Epidermal melanocyte (primary cell): ENCODE measurements around the gene NNT.
"Not testable (repeated sequence)": the region's sequence is repeated elsewhere in the genome, so short reads cannot be mapped to it uniquely, and the experiment has no call there.

Experiments
- DNase-seq: peaks from one replicate; pipeline ENCODE4 v3.0.0; 2011; ENCODE audit warnings: low spot score; ENCODE audit not compliant: insufficient read length

The NNT gene

DNA sequence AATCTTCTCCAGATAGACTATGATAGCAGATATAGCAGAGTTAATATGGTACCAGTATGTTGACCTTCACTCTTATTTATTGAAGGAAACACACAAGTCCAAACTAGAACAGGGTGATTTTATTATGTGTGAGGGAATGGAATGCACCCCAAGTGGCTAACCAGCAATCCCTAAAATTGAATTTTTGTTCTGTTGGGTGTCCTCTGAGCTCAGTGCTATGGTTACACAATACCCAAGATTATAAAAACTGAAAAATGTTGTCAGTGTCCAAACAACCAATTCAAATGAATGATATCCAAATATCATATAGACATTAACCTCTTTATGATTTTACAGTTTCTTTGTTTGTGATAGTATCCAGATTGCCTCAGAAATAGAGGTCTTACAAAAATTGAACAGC, 60.9 kb downstream of the NNT start:
- DNase-seq = no peak

DNA sequence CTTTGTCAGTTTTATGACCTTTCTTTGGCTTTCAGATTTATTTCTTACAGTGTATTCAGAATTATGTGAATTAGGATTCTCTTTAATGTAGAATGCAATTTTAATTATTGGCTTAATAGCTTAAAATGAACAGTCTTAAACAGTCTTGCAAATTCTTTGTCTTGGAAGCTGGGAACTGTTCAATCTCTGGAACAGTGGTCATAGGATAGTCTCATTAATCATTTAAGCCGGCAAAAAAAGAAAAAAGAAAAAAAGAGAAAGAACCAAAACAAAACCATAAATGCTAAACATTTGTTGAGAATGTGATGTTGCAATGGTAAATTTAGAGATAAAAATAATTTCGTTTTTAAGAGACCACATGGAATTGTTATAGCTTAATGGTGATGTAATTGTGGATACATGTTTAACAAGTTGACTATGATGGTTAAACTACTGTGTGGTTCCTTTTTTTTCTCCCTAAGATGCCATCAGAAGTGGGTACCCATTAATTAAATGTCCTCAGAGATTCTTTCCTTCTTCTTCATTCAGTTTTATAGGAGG, 61.6 kb downstream of the NNT start:
- no peak for DNase-seq

DNA sequence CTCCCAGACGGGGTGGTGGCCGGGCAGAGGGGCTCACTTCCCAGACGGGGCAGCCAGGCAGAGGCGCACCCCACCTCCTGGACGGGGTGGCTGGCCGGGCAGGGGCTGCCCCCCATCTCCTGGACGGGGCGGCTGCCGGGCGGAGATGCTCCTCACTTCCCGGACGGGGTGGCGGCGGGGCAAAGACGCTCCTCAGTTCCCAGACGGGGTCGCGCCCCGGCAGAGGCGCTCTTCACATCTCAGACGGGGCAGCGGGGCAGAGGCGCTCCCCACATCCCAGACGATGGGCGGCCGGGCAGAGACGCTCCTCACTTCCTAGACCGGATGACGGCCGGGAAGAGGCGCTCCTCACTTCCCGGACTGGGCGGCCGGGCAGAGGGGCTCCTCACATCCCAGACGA, 62.8 kb downstream of the NNT start:
- not testable (repeated sequence) for DNase-seq

DNA sequence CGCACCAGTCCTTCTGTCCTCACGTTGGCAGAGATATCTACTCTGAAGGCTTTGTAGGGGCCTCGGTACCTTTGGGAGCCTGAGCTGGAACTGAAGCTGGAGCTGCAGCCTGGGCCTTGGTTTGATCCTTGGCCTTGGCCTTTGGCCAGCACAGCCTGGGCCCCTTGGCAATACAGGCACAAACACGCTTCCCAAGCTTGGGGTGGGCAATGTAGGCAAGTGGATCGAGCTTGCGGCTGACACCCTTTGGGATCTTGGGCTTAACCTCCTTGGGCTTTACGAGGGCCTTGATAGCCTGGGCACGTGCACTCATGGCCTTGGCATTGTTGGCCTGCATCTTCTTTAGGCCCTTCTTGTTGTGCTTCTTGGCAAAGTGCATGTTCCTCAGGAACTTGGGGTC, 63.7 kb downstream of the NNT start:
- not testable (repeated sequence) for DNase-seq

DNA sequence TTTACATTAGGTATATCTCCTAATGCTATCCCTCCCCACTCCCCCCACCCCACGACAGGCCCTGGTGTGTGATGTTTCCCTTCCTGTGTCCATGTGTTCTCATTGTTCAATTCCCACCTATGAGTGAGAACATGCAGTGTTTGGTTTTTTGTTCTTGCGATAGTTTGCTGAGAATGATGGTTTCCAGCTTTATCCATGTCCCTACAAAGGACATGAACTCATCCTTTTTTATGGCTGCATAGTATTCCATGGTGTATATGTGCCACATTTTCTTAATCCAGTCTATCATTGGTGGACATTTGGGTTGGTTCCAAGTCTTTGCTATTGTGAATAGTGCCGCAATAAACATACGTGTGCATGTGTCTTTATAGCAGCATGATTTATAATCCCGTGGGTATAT, 64.4 kb downstream of the NNT start:
- not testable (repeated sequence) for DNase-seq

DNA sequence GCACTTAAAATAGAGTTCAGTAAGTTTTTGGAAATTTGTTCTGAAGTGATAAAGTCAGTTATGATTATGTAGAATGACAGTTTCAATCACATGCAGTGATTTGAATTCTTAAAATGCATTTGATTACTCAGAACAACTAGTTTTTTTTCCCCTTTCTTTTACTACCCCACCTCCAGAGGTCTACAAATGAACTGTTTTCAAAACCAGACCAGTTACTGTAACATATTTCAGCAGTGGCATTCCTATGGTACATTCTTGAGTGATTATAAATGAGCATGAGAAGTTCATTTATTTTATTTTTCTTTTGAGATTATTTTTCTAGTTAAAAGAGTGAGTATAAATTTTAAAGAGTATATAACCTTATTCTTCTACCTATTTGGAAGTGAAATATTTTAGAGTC, 71.6 kb downstream of the NNT start:
- no peak for DNase-seq

DNA sequence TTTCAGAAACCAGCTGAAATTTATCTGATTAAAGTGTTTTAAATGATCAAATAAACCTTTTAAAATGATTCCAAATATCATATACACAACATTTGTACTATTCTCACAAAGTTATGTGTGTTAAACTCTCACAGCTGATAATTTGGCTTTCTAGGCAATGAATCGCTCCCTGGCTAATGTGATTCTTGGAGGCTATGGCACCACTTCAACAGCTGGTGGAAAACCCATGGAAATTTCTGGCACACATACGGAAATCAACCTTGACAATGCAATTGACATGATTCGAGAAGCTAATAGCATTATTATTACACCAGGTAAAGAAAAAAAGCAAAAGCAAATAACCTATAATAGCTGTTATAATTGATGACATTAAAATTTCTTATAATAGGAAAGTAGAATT, 72.4 kb downstream of the NNT start:
- DNase-seq = no peak

DNA sequence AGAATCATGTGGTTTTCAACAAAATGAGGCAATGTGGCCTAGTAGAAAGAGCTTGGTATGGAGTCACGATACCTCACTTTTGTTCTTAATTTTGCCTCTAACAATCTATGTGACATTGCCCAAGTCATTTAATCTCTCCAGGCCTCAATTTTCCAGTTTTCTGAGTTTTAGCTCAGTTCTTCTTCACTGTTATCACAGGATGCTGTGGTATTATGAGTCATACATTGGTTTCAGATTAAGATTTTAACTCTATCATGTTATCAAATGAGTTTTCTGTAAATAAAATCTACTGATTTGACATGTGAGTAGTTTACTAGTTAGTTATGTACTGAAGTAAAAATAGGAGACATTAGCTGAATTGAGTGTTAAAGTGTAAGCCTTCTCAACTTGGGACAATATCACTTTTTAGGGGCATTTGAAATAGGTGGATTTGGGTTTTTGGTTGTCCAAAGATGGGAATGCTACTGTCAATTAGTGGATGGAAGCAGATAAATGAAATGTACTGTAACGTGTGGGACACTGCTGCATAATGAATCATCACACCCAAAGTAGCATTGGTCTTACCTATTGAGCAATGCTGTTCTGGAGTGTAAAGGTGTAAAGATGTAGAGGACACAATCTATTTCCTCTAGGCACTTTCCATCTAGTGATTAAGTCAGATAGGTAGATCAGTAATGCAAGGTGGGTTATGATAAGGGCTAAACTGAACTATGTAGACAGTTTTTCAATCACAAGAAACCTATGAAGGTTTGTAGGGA, 73.3 kb downstream of the NNT start:
- no peak for DNase-seq

DNA sequence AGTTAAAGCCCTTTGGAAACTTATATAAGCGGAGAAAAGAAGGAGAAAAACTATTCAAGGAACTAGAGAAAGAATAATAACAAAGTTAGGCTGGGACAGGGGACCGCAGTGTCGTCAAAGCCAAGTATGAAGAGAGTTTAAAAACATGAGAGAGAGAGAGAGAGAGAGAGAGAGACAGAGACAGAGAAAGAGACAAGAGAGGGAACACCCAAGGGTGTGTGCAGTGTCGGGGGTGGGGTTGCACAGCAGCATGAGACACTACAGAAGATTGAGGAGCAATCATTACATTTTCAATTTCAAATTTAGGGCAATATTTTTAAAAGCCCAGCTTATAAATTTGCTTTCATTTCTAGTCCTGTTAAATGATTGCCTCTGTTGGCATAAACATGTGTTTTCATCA, 74.3 kb downstream of the NNT start:
- DNase-seq = no peak

DNA sequence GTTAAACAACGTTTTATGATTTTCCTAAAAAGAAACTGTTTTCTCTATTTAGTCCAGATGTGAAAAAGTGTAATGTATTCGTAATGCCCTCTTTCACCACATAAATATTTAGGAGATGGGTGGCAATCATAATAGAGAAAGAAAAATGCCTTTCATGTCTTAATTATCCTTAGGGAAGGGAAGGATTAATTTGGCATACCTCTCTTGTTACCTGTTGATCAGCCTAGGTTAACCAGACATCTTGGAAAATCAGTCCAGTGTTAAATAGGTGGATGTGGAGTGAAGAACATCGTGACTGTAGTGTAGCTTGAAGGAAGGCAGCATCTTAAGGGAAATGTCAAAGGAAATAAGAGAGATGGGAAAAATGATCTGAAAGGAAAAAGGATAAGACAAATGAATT, 76.2 kb downstream of the NNT start:
- DNase-seq = no peak

DNA sequence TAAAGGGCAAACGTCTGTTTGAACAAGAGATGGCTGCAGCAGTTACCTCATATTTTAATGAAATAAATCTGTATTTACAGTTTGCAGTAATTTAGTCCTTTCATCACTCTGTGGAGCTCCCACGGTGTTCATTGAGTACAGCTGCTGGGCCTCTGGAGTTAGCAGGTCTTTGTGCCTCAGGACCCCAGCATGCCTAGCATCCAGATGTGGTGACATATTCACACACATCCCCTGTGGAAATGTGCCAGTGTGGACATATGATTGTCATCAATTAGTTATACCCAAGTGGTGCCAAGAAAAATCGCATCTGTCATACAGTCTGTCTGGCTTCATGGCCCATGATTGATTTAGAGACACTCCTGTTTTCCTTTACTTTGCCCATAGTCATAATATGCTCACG, 77.3 kb downstream of the NNT start:
- DNase-seq = no peak

DNA sequence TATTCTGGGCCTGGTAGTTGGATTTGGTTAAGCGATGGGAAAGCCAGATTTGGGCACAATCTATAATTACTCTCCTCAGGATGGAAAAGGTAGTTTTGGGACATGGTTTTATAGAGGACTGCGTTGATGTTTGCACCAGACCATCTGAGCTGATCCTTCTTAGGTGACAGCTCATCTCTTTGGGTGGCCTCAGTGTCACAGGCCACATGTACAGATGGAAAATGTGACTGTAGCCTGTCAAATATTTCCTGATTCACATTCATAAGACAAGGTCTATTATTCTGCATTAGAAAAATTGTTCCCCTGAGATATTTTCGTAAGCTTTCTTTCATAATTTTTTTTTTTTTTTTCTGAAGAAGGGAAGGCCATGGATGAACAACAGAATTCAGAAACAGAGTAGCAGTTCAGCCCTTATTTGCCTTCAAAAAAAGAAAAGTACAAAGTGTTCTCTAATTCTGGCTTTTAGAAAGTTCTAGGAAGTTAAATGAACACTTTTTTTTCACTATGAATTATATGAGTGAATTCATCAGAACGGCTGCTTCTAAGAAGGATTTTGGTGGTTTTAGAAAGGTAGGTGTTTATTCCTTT, 81.0 kb downstream of the NNT start:
- no peak for DNase-seq

DNA sequence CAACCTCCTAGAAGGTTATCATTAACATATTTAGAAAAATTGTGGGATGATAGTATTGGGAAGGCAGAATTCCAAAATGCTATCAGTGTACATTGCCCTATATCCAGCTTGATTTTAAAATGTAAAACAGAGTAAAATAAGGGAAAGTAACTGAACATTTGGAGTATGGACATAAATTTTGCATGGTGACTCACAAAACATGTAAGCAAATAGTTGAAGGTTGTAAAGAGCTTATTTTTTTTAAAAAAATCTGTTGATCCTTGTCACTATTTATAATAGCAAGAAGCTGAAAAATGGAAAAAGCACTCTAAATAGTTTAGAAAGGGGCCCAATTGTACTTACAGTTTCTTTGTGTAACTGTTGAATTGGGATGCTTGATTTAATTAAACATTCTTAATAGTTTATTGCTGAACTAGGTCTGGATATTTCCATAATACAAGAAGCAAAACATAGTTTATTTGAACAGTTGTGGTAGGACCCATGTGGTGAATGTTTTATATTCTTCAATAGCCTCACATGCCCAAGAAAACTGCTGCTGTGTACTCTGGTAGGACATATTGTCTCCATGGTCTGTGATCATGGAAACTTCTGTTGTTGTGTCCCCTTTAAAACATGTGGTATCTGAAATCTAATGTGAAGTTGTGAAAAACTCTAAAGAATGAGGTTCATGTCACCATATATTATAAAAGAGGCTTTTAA, 82.4 kb downstream of the NNT start:
- no peak for DNase-seq

DNA sequence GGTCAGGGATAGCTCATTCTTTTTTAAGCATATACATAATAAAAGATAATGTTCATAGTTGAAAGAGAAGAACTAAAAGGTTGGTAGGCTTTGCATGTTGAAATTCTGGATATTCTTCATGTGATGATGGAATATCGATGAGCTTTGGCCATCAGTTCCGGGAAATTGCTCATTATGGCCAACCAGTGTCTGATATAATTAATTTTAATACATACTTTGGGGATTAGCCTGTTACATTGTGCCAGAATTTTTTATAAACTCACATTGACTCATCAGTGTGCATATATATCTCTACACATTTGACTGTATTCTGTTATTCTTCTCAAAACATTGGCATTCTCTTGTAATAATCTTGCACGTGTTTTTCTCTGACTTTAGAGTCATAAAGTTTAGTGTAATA, 84.3 kb downstream of the NNT start:
- DNase-seq = no peak

DNA sequence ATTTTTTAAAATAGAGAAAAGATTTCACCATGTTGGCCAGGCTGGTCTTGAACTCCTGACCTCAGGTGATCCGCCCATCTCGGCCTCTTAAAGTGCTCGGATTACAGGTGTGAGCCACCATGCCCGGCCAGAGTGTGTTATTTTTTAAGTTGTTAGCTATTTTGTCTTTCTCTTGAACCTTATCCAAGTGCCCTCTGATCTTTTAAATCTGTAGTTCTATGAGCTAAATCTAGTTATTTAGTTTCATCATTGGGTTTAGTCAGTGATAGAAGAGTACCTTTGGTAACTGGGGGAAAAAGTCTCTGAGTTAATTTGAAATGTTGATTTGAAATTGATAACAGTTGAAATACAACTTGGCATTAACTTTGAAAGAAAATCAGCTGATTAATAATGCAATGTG, 88.3 kb downstream of the NNT start:
- DNase-seq = no peak

DNA sequence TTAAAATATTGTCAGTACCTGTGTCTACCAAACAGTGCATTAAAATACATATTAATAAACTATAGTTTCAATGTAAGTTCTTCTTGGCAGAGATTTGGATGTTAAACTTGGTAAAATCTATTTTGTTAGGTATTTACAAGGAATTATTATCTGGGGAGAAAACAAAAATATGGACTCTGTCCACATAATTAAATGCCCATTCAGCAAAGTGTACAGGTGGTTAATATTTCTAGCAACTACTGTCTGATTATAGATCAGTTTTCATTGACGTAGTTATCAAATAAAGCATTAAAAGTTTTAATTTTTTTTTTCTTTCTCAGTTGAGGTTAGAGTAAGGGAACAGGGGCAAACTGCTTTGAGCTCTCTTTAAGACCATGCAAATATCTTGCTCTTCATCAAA, 88.9 kb downstream of the NNT start:
- DNase-seq = no peak

DNA sequence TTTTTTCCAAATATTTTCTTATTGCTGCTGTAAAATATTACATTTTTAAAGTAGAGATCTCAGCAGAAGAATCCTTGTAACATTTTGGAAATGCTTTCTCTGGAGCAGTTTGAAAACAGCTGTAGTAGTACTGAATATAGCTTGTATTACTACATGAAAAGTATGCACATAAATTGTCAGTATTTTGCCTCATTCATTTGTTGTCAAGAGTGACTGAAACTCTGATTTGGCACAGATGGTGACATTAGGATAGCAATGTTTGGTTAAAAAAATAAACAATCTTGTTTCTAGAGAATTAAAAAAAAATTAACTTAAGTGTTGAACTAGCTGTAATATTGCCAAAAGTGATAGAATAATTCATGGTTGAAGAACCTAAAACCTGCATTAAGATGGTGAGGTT, 90.4 kb downstream of the NNT start:
- DNase-seq = no peak

DNA sequence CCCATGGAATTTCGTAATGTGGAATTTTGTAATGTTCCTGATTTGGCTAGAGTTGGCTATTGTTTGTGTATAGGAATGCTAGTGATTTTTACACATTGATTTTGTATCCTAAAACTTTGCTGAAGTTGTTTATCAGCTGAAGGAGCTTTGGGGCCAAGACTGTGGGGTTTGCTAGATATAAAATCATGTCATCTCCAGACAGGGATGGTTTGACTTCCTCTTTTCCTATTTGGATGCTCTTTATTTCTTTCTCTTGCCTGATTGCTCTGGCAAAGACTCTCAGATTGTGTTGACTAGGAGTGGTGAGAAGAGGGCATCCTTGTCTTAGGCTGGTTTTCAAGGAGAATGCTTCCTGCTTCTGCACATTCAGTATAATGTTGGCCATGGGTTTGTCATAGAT, 91.0 kb downstream of the NNT start:
- no peak for DNase-seq

DNA sequence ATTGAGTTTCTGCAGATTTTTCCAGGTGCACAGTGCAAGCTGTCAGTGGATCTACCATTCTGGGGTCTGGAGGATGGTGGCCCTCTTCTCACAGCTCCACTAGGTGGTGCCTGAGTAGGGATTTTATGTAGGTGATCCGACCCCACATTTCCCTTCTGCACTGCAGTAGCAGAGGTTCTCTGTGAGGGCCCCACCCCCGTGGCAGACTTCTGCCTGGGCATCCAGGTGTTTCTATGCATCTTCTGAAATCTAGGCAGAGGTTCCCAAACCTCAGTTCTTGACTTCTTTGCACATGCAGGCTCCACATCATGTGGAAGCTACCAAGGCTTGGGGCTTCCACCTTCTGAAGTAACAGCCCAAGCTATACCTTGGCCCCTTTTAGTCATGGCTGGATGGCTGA, 93.5 kb downstream of the NNT start:
- not testable (repeated sequence) for DNase-seq

DNA sequence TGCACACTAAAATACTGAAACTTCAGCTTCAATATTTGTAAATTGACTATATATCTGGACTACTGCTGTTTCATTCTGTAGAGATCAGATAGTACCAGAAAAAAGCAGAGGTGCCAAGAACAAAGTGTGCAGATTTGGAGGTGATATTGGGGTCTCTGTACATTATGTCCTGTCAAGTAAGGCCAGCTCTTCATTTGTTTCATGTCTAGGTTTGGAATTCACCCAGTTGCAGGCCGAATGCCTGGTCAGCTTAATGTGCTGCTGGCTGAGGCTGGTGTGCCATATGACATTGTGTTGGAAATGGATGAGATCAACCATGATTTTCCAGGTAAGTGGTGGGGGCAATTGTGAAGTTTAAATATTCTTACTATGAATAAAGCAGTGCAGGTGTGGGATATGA, 96.9 kb downstream of the NNT start:
- DNase-seq = no peak

DNA sequence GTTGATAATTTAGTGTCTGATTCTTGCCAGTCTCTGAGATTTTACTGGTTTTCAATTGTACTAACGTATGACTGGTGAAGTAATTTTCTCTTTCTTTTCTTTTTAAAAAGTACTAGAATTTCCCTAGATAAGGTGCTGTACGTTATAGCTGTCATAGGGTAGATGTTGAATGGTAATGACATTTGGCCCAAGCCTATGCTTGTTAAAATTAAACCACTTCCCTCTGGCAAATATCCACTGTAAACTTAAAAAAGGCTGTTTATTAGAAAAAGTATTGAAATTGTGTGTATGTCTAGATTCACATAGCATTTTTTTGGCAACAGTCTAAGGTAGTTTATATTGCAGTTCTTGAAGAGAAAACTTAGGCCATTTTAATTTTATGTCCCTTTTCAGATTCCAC, 97.6 kb downstream of the NNT start:
- no peak for DNase-seq

DNA sequence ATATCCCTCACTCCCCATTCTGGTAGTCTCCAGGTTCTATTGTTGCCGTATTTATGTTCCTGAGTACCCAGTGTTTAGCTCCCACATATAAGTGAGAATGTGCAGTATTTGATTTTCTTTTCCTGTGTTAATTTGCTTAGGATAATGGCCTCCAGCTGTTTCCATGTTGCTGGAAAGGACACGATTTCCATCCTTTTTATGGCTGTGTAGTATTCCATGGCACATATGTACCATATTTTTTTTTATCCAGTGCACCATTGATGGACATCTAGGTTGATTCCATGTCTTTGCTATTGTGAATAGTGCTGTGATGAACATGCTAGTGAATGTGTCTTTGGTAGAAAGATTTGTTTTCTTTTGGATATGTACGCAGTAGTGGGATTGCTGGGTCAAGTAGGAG, 98.2 kb downstream of the NNT start:
- DNase-seq = no peak

DNA sequence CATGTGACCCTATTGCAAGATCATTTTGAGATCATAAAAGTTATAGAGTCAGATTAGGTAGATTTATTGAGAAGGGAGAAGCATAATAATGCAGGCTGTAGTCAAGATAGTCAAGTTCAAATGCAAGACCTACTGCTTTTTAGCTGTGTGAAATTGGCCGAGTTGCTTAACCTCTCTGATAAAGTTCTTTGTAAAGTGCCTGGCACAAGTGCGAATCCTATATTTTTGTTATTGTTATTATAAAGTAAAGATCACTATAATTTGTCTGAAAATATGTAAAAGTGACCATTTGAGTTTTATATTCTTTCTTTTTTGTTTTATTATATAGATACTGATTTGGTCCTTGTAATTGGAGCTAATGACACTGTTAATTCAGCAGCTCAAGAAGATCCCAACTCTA, 99.3 kb downstream of the NNT start:
- no peak for DNase-seq
